ENCODE results near the gene C17orf113. TPM values are rescaled to one million over a fixed set of nuclear protein-coding genes. Genes with fewer than 3 reads are reported as not detected.

The C17orf113 gene
- total and polyA plus RNA-seq, 4 donors = 0.12 to 0.17 (median 0.14) TPM; not detected in 1

DNA sequence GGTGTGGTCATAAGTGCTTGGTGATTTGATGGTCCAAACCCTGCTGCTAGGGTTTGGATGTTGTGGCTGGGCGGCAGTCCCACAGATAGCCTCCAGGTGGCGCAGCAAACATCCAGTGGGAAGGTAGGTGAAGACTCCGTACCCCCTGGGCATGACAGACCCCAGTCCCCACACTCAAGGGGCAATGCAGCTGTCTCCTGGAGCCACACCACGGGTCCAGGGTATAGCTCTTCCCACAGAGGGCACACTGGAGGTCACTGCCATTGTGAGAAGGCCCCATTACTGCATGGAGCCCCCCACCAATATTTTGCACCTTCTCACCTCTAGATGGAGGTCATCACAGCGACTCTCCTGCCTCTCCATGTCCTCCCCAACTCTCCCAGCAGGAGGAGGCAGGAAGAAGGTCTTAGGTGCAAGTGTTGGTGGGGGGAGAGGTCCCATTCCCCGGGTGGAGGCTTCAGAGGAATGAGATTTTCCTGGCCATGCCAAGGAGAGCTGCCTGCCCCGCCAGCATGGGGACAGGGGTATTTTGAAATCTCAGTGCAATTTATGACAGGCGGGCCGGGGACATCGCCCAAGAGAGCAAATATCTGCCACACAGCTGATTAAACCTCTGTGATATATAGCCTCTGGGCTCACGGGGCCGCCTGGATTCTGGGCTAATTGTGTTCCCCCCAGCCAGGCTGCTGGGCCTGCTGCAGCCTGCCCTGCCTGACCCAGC lies 17.1 kb upstream of the C17orf113 start:
- TF ChIP-seq RAD21 (IDR thresholded peaks at IDR 0.05) = peak; percentile 71 to 81
- TF ChIP-seq HNF4A (conservative IDR thresholded peaks at IDR 0.05) = no peak
- TF ChIP-seq, protein P1, sequence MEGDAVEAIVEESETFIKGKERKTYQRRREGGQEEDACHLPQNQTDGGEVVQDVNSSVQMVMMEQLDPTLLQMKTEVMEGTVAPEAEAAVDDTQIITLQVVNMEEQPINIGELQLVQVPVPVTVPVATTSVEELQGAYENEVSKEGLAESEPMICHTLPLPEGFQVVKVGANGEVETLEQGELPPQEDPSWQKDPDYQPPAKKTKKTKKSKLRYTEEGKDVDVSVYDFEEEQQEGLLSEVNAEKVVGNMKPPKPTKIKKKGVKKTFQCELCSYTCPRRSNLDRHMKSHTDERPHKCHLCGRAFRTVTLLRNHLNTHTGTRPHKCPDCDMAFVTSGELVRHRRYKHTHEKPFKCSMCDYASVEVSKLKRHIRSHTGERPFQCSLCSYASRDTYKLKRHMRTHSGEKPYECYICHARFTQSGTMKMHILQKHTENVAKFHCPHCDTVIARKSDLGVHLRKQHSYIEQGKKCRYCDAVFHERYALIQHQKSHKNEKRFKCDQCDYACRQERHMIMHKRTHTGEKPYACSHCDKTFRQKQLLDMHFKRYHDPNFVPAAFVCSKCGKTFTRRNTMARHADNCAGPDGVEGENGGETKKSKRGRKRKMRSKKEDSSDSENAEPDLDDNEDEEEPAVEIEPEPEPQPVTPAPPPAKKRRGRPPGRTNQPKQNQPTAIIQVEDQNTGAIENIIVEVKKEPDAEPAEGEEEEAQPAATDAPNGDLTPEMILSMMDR (IDR thresholded peaks at IDR 0.05; ENCODE audit: low read depth, low read length, missing input control) = peak; percentile 91
- DNase-seq (ENCODE audit: low spot score) = peak; percentile 81
- no peaks in the 10 kb centered on the region for H3K36me3 ChIP-seq (ENCODE audit: control insufficient read depth in 4 of 4, insufficient read depth in 3 of 4, low read depth in 1 of 4, low read length in 3 of 4)
- H3K9me3 ChIP-seq (ENCODE audit: control insufficient read depth in 4 of 4, low read length in 3 of 4) = no peaks in the 10 kb centered on the region
- H3K27me3 ChIP-seq (ENCODE audit: control insufficient read depth in 4 of 4, insufficient read depth in 4 of 4, low read length in 3 of 4) = no peaks in the 10 kb centered on the region
- H3K27ac ChIP-seq (ENCODE audit: low read depth in 1 of 2, low read length in 2 of 2) = no peak overlapping the region
- WGBS = 28% methylated on average over 12 of the region's 12 CpGs
- H3K4me3 ChIP-seq (ENCODE audit: low read depth in 1 of 3, low read length in 3 of 3) = no peak overlapping the region
- no peak overlapping the region for H3K9ac ChIP-seq (ENCODE audit: low read depth in 1 of 2, low read length in 2 of 2)
- peaks cover 3 to 8% (median 5%) of the 10 kb centered on the region in 4 donors for H3K4me1 ChIP-seq (ENCODE audit: control insufficient read depth in 4 of 4, insufficient read depth in 4 of 4, low read length in 3 of 4)

DNA sequence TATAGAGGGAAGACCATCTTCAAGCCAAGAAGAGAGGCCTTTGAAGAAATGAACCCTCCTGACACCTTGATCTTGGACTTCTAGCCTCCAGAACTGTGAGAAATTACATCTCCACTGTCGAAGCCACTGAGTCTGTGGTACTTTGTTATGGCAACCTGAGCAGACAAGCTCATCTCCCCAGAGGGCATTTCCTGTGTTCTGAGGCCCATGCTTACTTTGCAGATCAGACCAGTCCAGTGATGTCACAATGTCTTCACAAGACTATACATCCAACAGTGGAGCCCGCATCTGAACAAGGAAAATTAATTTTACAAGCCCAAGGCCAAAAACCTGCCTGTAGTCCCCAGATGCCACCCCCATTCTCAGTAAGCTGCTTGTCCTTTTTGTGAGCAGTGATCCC lies 14.8 kb upstream of the C17orf113 start:
- no peaks in the 10 kb centered on the region for H3K9me3 ChIP-seq (ENCODE audit: control insufficient read depth in 4 of 4, low read length in 3 of 4)
- H3K27ac ChIP-seq (ENCODE audit: low read depth in 1 of 2, low read length in 2 of 2) = no peak overlapping the region
- 81% methylated on average over 2 of the region's 2 CpGs for WGBS
- TF ChIP-seq, protein P1 (IDR thresholded peaks at IDR 0.05; ENCODE audit: low read depth, low read length, missing input control) = no peak
- TF ChIP-seq RXRA (IDR thresholded peaks at IDR 0.05) (no peak), TAF1 (conservative IDR thresholded peaks at IDR 0.05) (no peak), SP1 (IDR thresholded peaks at IDR 0.05) (no peak), NR2F2 (IDR thresholded peaks at IDR 0.05) (no peak), YY1 (IDR thresholded peaks at IDR 0.05) (no peak), GABPA (IDR thresholded peaks at IDR 0.05 in 1 of 2, conservative IDR thresholded peaks at IDR 0.05 in 1 of 2) (no peak), RAD21 (IDR thresholded peaks at IDR 0.05) (no peak), FOXA2 (IDR thresholded peaks at IDR 0.05) (no peak), EGR1 (IDR thresholded peaks at IDR 0.05; ENCODE audit: low read depth in 2 of 2) (no peak), JUND (IDR thresholded peaks at IDR 0.05) (no peak), FOXA1 (IDR thresholded peaks at IDR 0.05) (no peak), HNF4A (conservative IDR thresholded peaks at IDR 0.05) (no peak), HNF4G (IDR thresholded peaks at IDR 0.05) (no peak)
- TF ChIP-seq, protein P2, sequence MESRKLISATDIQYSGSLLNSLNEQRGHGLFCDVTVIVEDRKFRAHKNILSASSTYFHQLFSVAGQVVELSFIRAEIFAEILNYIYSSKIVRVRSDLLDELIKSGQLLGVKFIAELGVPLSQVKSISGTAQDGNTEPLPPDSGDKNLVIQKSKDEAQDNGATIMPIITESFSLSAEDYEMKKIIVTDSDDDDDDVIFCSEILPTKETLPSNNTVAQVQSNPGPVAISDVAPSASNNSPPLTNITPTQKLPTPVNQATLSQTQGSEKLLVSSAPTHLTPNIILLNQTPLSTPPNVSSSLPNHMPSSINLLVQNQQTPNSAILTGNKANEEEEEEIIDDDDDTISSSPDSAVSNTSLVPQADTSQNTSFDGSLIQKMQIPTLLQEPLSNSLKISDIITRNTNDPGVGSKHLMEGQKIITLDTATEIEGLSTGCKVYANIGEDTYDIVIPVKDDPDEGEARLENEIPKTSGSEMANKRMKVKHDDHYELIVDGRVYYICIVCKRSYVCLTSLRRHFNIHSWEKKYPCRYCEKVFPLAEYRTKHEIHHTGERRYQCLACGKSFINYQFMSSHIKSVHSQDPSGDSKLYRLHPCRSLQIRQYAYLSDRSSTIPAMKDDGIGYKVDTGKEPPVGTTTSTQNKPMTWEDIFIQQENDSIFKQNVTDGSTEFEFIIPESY (IDR thresholded peaks at IDR 0.05) = no peak
- TF ChIP-seq, protein P3, sequence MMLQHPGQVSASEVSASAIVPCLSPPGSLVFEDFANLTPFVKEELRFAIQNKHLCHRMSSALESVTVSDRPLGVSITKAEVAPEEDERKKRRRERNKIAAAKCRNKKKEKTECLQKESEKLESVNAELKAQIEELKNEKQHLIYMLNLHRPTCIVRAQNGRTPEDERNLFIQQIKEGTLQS (IDR thresholded peaks at IDR 0.05) = no peak
- TF ChIP-seq, protein P4, sequence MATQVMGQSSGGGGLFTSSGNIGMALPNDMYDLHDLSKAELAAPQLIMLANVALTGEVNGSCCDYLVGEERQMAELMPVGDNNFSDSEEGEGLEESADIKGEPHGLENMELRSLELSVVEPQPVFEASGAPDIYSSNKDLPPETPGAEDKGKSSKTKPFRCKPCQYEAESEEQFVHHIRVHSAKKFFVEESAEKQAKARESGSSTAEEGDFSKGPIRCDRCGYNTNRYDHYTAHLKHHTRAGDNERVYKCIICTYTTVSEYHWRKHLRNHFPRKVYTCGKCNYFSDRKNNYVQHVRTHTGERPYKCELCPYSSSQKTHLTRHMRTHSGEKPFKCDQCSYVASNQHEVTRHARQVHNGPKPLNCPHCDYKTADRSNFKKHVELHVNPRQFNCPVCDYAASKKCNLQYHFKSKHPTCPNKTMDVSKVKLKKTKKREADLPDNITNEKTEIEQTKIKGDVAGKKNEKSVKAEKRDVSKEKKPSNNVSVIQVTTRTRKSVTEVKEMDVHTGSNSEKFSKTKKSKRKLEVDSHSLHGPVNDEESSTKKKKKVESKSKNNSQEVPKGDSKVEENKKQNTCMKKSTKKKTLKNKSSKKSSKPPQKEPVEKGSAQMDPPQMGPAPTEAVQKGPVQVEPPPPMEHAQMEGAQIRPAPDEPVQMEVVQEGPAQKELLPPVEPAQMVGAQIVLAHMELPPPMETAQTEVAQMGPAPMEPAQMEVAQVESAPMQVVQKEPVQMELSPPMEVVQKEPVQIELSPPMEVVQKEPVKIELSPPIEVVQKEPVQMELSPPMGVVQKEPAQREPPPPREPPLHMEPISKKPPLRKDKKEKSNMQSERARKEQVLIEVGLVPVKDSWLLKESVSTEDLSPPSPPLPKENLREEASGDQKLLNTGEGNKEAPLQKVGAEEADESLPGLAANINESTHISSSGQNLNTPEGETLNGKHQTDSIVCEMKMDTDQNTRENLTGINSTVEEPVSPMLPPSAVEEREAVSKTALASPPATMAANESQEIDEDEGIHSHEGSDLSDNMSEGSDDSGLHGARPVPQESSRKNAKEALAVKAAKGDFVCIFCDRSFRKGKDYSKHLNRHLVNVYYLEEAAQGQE (IDR thresholded peaks at IDR 0.05) = no peak
- TF ChIP-seq, protein P5, sequence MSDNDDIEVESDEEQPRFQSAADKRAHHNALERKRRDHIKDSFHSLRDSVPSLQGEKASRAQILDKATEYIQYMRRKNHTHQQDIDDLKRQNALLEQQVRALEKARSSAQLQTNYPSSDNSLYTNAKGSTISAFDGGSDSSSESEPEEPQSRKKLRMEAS (IDR thresholded peaks at IDR 0.05) = no peak
- no peak overlapping the region for H3K9ac ChIP-seq (ENCODE audit: low read depth in 1 of 2, low read length in 2 of 2)
- no peak for DNase-seq (ENCODE audit: low spot score)
- H3K36me3 ChIP-seq (ENCODE audit: control insufficient read depth in 4 of 4, insufficient read depth in 3 of 4, low read depth in 1 of 4, low read length in 3 of 4) = no peaks in the 10 kb centered on the region
- H3K27me3 ChIP-seq (ENCODE audit: control insufficient read depth in 4 of 4, insufficient read depth in 4 of 4, low read length in 3 of 4) = no peaks in the 10 kb centered on the region
- H3K4me3 ChIP-seq (ENCODE audit: low read depth in 1 of 3, low read length in 3 of 3) = no peak overlapping the region
- peaks cover 0 to 4% (median 3%) of the 10 kb centered on the region in 4 donors for H3K4me1 ChIP-seq (ENCODE audit: control insufficient read depth in 4 of 4, insufficient read depth in 4 of 4, low read length in 3 of 4)

Data from liver (tissue), 9 donors.